Astrocyte (in vitro differentiated cells and primary cell): Measurements from ENCODE around the gene DGKQ. TPM values are rescaled to one million over a fixed set of nuclear protein-coding genes. Genes with fewer than 3 reads are reported as not detected.

ENCODE experiments used
- DNase-seq: peaks from one replicate; pipeline ENCODE4 v3.0.0-alpha.2; 2010; ENCODE audit warnings: low read depth
- FAIRE-seq: peaks from 2 replicates; lab custom pipeline; 2011; peaks lifted over from hg19 to GRCh38; lab: Jason Lieb, UNC
- H2AFZ ChIP-seq: 2 replicates; pipeline ENCODE4 v1.6.0; 2012; ENCODE audit warnings: low read depth, low read length, inconsistent platforms
- H3K27ac ChIP-seq: 2 replicates; pipeline ENCODE4 v1.5.1; 2011; ENCODE audit warnings: low read depth, low read length, inconsistent platforms
- H3K27me3 ChIP-seq: 2 replicates; pipeline ENCODE4 v1.6.0; 2011; ENCODE audit warnings: low read length, inconsistent platforms; ENCODE audit not compliant: insufficient read depth
- H3K36me3 ChIP-seq: 2 replicates; pipeline ENCODE4 v1.5.1; 2011; ENCODE audit warnings: low read length, inconsistent platforms; ENCODE audit not compliant: insufficient read depth
- H3K4me1 ChIP-seq: 2 replicates; pipeline ENCODE4 v1.5.1; 2011; ENCODE audit warnings: low read length, inconsistent platforms; ENCODE audit not compliant: insufficient read depth
- H3K4me2 ChIP-seq: 2 replicates; pipeline ENCODE4 v1.6.0; 2012; ENCODE audit warnings: low read length, inconsistent platforms
- H3K4me3 ChIP-seq: 2 replicates; pipeline ENCODE4 v1.5.1; 2011; ENCODE audit warnings: low read depth, mild to moderate bottlenecking, low read length, inconsistent platforms; ENCODE audit not compliant: insufficient read depth
- H3K79me2 ChIP-seq: 2 replicates; pipeline ENCODE4 v1.6.0; 2012; ENCODE audit warnings: mild to moderate bottlenecking, low read length, inconsistent platforms; ENCODE audit not compliant: insufficient read depth
- H3K9ac ChIP-seq: 2 replicates; pipeline ENCODE4 v1.6.0; 2012; ENCODE audit warnings: mild to moderate bottlenecking, low read length, inconsistent platforms
- H3K9me3 ChIP-seq: 2 replicates; pipeline ENCODE4 v1.5.1; 2012; ENCODE audit warnings: low read depth, mild to moderate bottlenecking, low read length, inconsistent platforms; ENCODE audit not compliant: insufficient read depth
- H4K20me1 ChIP-seq: 2 replicates; pipeline ENCODE4 v1.6.0; 2012; ENCODE audit warnings: low read length, inconsistent platforms; ENCODE audit not compliant: insufficient read depth
- H3K27ac Mint-ChIP-seq: one replicate; pipeline ENCODE4 v1.8.0; 2021; ENCODE audit warnings: mild to moderate bottlenecking, mixed read lengths; ENCODE audit not compliant: unreplicated experiment
- H3K27me3 Mint-ChIP-seq: one replicate; pipeline ENCODE4 v1.8.0; 2021; ENCODE audit warnings: low read depth, mixed read lengths; ENCODE audit not compliant: unreplicated experiment
- H3K36me3 Mint-ChIP-seq: one replicate; pipeline ENCODE4 v1.8.0; 2021; ENCODE audit warnings: low read depth, mixed read lengths; ENCODE audit not compliant: unreplicated experiment
- H3K4me1 Mint-ChIP-seq: one replicate; pipeline ENCODE4 v1.8.0; 2021; ENCODE audit warnings: low read depth, mixed read lengths; ENCODE audit not compliant: unreplicated experiment
- H3K4me3 Mint-ChIP-seq: one replicate; pipeline ENCODE4 v1.8.0; 2021; ENCODE audit warnings: mild to moderate bottlenecking, moderate library complexity, mixed read lengths; ENCODE audit not compliant: unreplicated experiment
- H3K9me3 Mint-ChIP-seq: one replicate; pipeline ENCODE4 v1.8.0; 2021; ENCODE audit warnings: mild to moderate bottlenecking, mixed read lengths; ENCODE audit not compliant: unreplicated experiment
- EZH2 ChIP-seq: IDR thresholded peaks from 2 replicates; pipeline ENCODE4 v1.6.1; 2012; ENCODE audit warnings: mild to moderate bottlenecking, low read length, inconsistent platforms; ENCODE audit not compliant: insufficient read depth
- total RNA-seq: library from RNA; stranded (reverse); gene quantifications from 2 replicates; pipeline ENCODE4 v1.2.1, GENCODE V29; 2021
- TF ChIP-seq, protein P1 (sequence below): IDR thresholded peaks from 2 replicates; pipeline ENCODE4 v1.5.1; 2011; ENCODE audit warnings: low read depth, mild to moderate bottlenecking, inconsistent platforms, low read length, moderate library complexity; ENCODE audit not compliant: insufficient read depth

Gene DGKQ
- total RNA-seq, 1 donor from 2014 or later, result 19.0 TPM

GRCh38 chr4:989722-990471 lies 16.5 kb upstream of the DGKQ start:
- Mint-ChIP-seq H3K36me3 (peaks cover 3% of the 10 kb centered on the region), H3K9me3 (no peaks in the 10 kb centered on the region), H3K27me3 (no peaks in the 10 kb centered on the region), H3K27ac (no peak overlapping the region), H3K4me3 (no peak overlapping the region), H3K4me1 (peaks cover 8% of the 10 kb centered on the region)
- Histone ChIP-seq H2AFZ (no peak overlapping the region), H3K9ac (no peak overlapping the region), H3K4me3 (no peak overlapping the region), H3K36me3 (no peaks in the 10 kb centered on the region), H4K20me1 (peaks cover 9% of the 10 kb centered on the region), H3K4me1 (peaks cover 22% of the 10 kb centered on the region), H3K79me2 (no peaks in the 10 kb centered on the region), H3K4me2 (no peak overlapping the region), H3K27me3 (no peaks in the 10 kb centered on the region), H3K9me3 (no peaks in the 10 kb centered on the region), H3K27ac (no peak overlapping the region)
- FAIRE-seq, result no peak
- DNase-seq, result no peak
- TF ChIP-seq, protein P1, sequence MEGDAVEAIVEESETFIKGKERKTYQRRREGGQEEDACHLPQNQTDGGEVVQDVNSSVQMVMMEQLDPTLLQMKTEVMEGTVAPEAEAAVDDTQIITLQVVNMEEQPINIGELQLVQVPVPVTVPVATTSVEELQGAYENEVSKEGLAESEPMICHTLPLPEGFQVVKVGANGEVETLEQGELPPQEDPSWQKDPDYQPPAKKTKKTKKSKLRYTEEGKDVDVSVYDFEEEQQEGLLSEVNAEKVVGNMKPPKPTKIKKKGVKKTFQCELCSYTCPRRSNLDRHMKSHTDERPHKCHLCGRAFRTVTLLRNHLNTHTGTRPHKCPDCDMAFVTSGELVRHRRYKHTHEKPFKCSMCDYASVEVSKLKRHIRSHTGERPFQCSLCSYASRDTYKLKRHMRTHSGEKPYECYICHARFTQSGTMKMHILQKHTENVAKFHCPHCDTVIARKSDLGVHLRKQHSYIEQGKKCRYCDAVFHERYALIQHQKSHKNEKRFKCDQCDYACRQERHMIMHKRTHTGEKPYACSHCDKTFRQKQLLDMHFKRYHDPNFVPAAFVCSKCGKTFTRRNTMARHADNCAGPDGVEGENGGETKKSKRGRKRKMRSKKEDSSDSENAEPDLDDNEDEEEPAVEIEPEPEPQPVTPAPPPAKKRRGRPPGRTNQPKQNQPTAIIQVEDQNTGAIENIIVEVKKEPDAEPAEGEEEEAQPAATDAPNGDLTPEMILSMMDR, result no peak
- no peak for TF ChIP-seq EZH2

GRCh38 chr4:988726-989721 lies 15.7 kb upstream of the DGKQ start:
- Histone ChIP-seq H2AFZ (no peak overlapping the region), H3K27me3 (no peaks in the 10 kb centered on the region), H3K9me3 (no peaks in the 10 kb centered on the region), H3K4me2 (no peak overlapping the region), H3K4me1 (peaks cover 24% of the 10 kb centered on the region), H3K79me2 (no peaks in the 10 kb centered on the region), H3K27ac (no peak overlapping the region), H3K4me3 (no peak overlapping the region), H3K36me3 (no peaks in the 10 kb centered on the region), H3K9ac (no peak overlapping the region), H4K20me1 (peaks cover 9% of the 10 kb centered on the region)
- Mint-ChIP-seq H3K4me3 (no peak overlapping the region), H3K27ac (no peak overlapping the region), H3K27me3 (no peaks in the 10 kb centered on the region), H3K36me3 (peaks cover 3% of the 10 kb centered on the region), H3K9me3 (no peaks in the 10 kb centered on the region), H3K4me1 (peaks cover 8% of the 10 kb centered on the region)
- DNase-seq (no peak), FAIRE-seq (no peak)
- TF ChIP-seq, protein P1, result no peak
- no peak for TF ChIP-seq EZH2
